Endothelial cell (in vitro differentiated cells): ENCODE measurements around the gene TGFBRAP1. TPM values are rescaled to one million over a fixed set of nuclear protein-coding genes. Genes with fewer than 3 reads are reported as not detected.

ENCODE experiments used
- DNase-seq: peaks from one replicate; pipeline ENCODE4 v3.0.0; 2021; ENCODE audit warnings: low spot score
- H3K27ac Mint-ChIP-seq: one replicate; pipeline ENCODE4 v1.8.0; 2021; ENCODE audit warnings: mixed read lengths, inconsistent platforms; ENCODE audit not compliant: unreplicated experiment
- H3K27me3 Mint-ChIP-seq: one replicate; pipeline ENCODE4 v1.8.0; 2021; ENCODE audit warnings: mild to moderate bottlenecking, moderate library complexity, mixed read lengths, inconsistent platforms; ENCODE audit not compliant: unreplicated experiment
- H3K36me3 Mint-ChIP-seq: one replicate; pipeline ENCODE4 v1.8.0; 2021; ENCODE audit warnings: mild to moderate bottlenecking, low read depth, mixed read lengths, inconsistent platforms; ENCODE audit not compliant: unreplicated experiment
- H3K4me1 Mint-ChIP-seq: one replicate; pipeline ENCODE4 v1.8.0; 2021; ENCODE audit warnings: mild to moderate bottlenecking, mixed read lengths, inconsistent platforms; ENCODE audit not compliant: unreplicated experiment
- H3K4me3 Mint-ChIP-seq: one replicate; pipeline ENCODE4 v1.8.0; 2021; ENCODE audit warnings: mild to moderate bottlenecking, mixed read lengths, inconsistent platforms; ENCODE audit not compliant: unreplicated experiment
- H3K9me3 Mint-ChIP-seq: one replicate; pipeline ENCODE4 v1.8.0; 2021; ENCODE audit warnings: mixed read lengths, inconsistent platforms; ENCODE audit not compliant: unreplicated experiment
- CTCF ChIP-seq: fragments of 200-600 bp; sonication (generic); IDR thresholded peaks from one replicate; pipeline ENCODE4 v1.5.0; 2021; ENCODE audit warnings: antibody characterized with exemption; ENCODE audit not compliant: unreplicated experiment
- total RNA-seq: library from RNA; stranded (reverse); fragmentation: NEBNext Ultra II Directional; extraction: Animal tissue kit (Norgen Biotek cat#: 25700); gene quantifications from one replicate; pipeline ENCODE4 v1.2.1, GENCODE V29; 2021; ENCODE audit not compliant: unreplicated experiment

The TGFBRAP1 gene
- total RNA-seq, 1 donor from 2014 or later: 18.8 TPM

GRCh38 chr2:105336786-105337121 lies 7.2 kb upstream of the TGFBRAP1 start:
- H3K4me3 Mint-ChIP-seq: peak overlapping the region; percentile 100
- peaks cover 7% of the 10 kb centered on the region for H3K27me3 Mint-ChIP-seq
- DNase-seq: no peak
- H3K27ac Mint-ChIP-seq: peak overlapping the region; percentile 100
- peaks cover 8% of the 10 kb centered on the region for H3K36me3 Mint-ChIP-seq
- H3K4me1 Mint-ChIP-seq: peaks cover 19% of the 10 kb centered on the region
- TF ChIP-seq CTCF: no peak
- no peaks in the 10 kb centered on the region for H3K9me3 Mint-ChIP-seq

GRCh38 chr2:105335469-105335868 lies 5.9 kb upstream of the TGFBRAP1 start:
- Mint-ChIP-seq H3K36me3 (no peaks in the 10 kb centered on the region), H3K4me1 (peaks cover 19% of the 10 kb centered on the region), H3K27me3 (peaks cover 7% of the 10 kb centered on the region), H3K9me3 (no peaks in the 10 kb centered on the region), H3K4me3 (no peak overlapping the region), H3K27ac (no peak overlapping the region)
- TF ChIP-seq CTCF: no peak
- no peak for DNase-seq

GRCh38 chr2:105334211-105334610 lies 4.7 kb upstream of the TGFBRAP1 start:
- Mint-ChIP-seq H3K9me3 (no peaks in the 10 kb centered on the region), H3K27ac (no peak overlapping the region), H3K36me3 (no peaks in the 10 kb centered on the region), H3K4me3 (no peak overlapping the region), H3K4me1 (peaks cover 19% of the 10 kb centered on the region), H3K27me3 (peaks cover 8% of the 10 kb centered on the region)
- no peak for DNase-seq
- TF ChIP-seq CTCF: no peak

- H3K9me3 Mint-ChIP-seq: no peaks in the 10 kb centered on the region
- no peak for DNase-seq
- H3K27ac Mint-ChIP-seq: no peak overlapping the region
- H3K4me3 Mint-ChIP-seq: no peak overlapping the region
- no peak for TF ChIP-seq CTCF
- peaks cover 15% of the 10 kb centered on the region for H3K4me1 Mint-ChIP-seq
- H3K27me3 Mint-ChIP-seq: peaks cover 7% of the 10 kb centered on the region
- no peaks in the 10 kb centered on the region for H3K36me3 Mint-ChIP-seq
Measured at GRCh38 chr2:105330681-105331375, 1.3 kb upstream of the TGFBRAP1 start.

- no peak for DNase-seq
- peak overlapping the region; percentile 97 for H3K4me3 Mint-ChIP-seq
- H3K27me3 Mint-ChIP-seq: peaks cover 9% of the 10 kb centered on the region
- peak overlapping the region; percentile 72 for H3K27ac Mint-ChIP-seq
- H3K9me3 Mint-ChIP-seq: no peaks in the 10 kb centered on the region
- no peaks in the 10 kb centered on the region for H3K36me3 Mint-ChIP-seq
- peaks cover 30% of the 10 kb centered on the region for H3K4me1 Mint-ChIP-seq
- TF ChIP-seq CTCF: no peak
Measured at GRCh38 chr2:105329197-105329554, 359 bp downstream of the TGFBRAP1 start.
